Prostate gland (tissue), 2 donors: Measurements from ENCODE around the gene MPST. TPM values are rescaled to one million over a fixed set of nuclear protein-coding genes. Genes with fewer than 3 reads are reported as not detected.

Experiments
- DNase-seq: peaks from one replicate; pipeline ENCODE4 v3.0.0-alpha.2; 2019; ENCODE audit warnings: low spot score
- H3K27ac ChIP-seq, 2 donors: fragments of 200-600 bp; sonication (generic); 2 replicates each; pipeline ENCODE4 v1.5.1; 2017 to 2019
- H3K27me3 ChIP-seq: fragments of 200-600 bp; sonication (generic); replicated peaks from 2 replicates; pipeline ENCODE4 v1.5.1; 2019; ENCODE audit not compliant: insufficient read depth
- H3K36me3 ChIP-seq, 2 donors: fragments of 200-600 bp; sonication (generic); 1 replicate in 1 of 2; 2 replicates in 1 of 2; pipeline versions ENCODE4 v1.5.1 to v1.8.1; 2017 to 2019
- H3K4me1 ChIP-seq: fragments of 200-600 bp; sonication (generic); replicated peaks from 2 replicates; pipeline ENCODE4 v1.5.1; 2019
- H3K4me3 ChIP-seq, 2 donors: fragments of 200-600 bp; sonication (generic); 2 replicates each; pipeline ENCODE4 v1.5.1; 2017 to 2019
- H3K9me3 ChIP-seq: fragments of 200-600 bp; sonication (generic); 2 replicates; pipeline ENCODE4 v1.5.1; 2017
- CTCF ChIP-seq, 4 experiments: fragments of 200-600 bp in 2 of 4; fragments of 450-650 bp in 2 of 4; sonication (generic) in 2 of 4; IDR thresholded peaks; 1 replicate in 3 of 4; 2 replicates in 1 of 4; pipeline ENCODE4 v1.5.1; 2016 to 2019; ENCODE audit warnings: antibody characterized with exemption in 4 of 4, mild to moderate bottlenecking in 2 of 4, moderate library complexity in 2 of 4
- POLR2A ChIP-seq: fragments of 450-650 bp; IDR thresholded peaks from one replicate; pipeline ENCODE4 v1.6.1; 2016; ENCODE audit warnings: antibody characterized with exemption, mild to moderate bottlenecking
- POLR2AphosphoS5 ChIP-seq: sonication (generic); formaldehyde crosslinking; IDR thresholded peaks from one replicate; pipeline ENCODE4 v1.6.1; 2017; ENCODE audit warnings: antibody characterized with exemption
- WGBS: methylation state at CpG from one replicate; pipeline ENCODE4 v1.1.5; 2018; 5-methylcytosine and 5-hydroxymethylcytosine counted together
- intact Hi-C: fragments of 100-400 bp; cut with DNase I; formaldehyde crosslinking; loops from one replicate; pipeline ENCODE4 v1.14.2; 2022
- total RNA-seq, 2 donors: library from RNA; depleted of rRNA; stranded (reverse); fragments of >200 nt; gene quantifications; one replicate each; pipeline ENCODE4 v1.1.0, GENCODE V29; 2016

Gene MPST
- total RNA-seq, 2 donors from 2014 or later, result 136 to 192 TPM

GRCh38 chr22:37010174-37010573, 9.4 kb upstream of the MPST start:
- Histone ChIP-seq H3K27me3 (no peaks in the 10 kb centered on the region), H3K36me3 (no peaks in the 10 kb centered on the region), H3K27ac (no peak overlapping the region), H3K4me1 (no peaks in the 10 kb centered on the region), H3K4me3 (no peak overlapping the region), H3K9me3 (no peaks in the 10 kb centered on the region)
- DNase-seq, result no peak
- TF ChIP-seq CTCF (IDR thresholded peaks at IDR 0.05) (no peak), POLR2A (no peak), POLR2AphosphoS5 (no peak)
- WGBS, result 75% methylated on average over 4 of the region's 4 CpGs
- intact Hi-C loops, result no loop called here

- 89% methylated on average over 20 of the region's 20 CpGs for WGBS
- intact Hi-C loops, result no loop called here
- no peak overlapping the region for H3K27ac ChIP-seq
Observed at GRCh38 chr22:37010976-37011375, 8.6 kb upstream of the MPST start.

GRCh38 chr22:37011472-37011871, 8.1 kb upstream of the MPST start:
- no peak for DNase-seq
- Histone ChIP-seq H3K4me1 (no peaks in the 10 kb centered on the region), H3K27ac (no peak overlapping the region), H3K9me3 (no peaks in the 10 kb centered on the region), H3K27me3 (no peaks in the 10 kb centered on the region), H3K36me3 (no peaks in the 10 kb centered on the region), H3K4me3 (no peak overlapping the region)
- intact Hi-C loops, result no loop called here
- 91% methylated on average over 3 of the region's 3 CpGs for WGBS
- TF ChIP-seq POLR2AphosphoS5, result no peak
- TF ChIP-seq POLR2A, result no peak
- TF ChIP-seq CTCF (IDR thresholded peaks at IDR 0.05), result no peak

More at GRCh38 chr22:37010976-37011375, 8.6 kb upstream of the MPST start:
- H3K27me3 ChIP-seq, result no peaks in the 10 kb centered on the region
- DNase-seq, result no peak
- no peak for TF ChIP-seq CTCF (IDR thresholded peaks at IDR 0.05)
- no peak for TF ChIP-seq POLR2AphosphoS5
- no peak for TF ChIP-seq POLR2A
- no peak overlapping the region for H3K4me3 ChIP-seq
- no peaks in the 10 kb centered on the region for H3K4me1 ChIP-seq
- no peaks in the 10 kb centered on the region for H3K9me3 ChIP-seq
- no peaks in the 10 kb centered on the region for H3K36me3 ChIP-seq

GRCh38 chr22:37012262-37012904, 7.2 kb upstream of the MPST start:
- 76% methylated on average over 9 of the region's 9 CpGs for WGBS
- no peaks in the 10 kb centered on the region for H3K27me3 ChIP-seq
- no peaks in the 10 kb centered on the region for H3K9me3 ChIP-seq
- H3K36me3 ChIP-seq, result no peaks in the 10 kb centered on the region
- no peak overlapping the region for H3K27ac ChIP-seq
- H3K4me1 ChIP-seq, result no peaks in the 10 kb centered on the region
- TF ChIP-seq POLR2A, result no peak
- TF ChIP-seq CTCF (IDR thresholded peaks at IDR 0.05), result no peak
- TF ChIP-seq POLR2AphosphoS5, result no peak
- DNase-seq, result no peak
- intact Hi-C loops, result no loop called here
- no peak overlapping the region for H3K4me3 ChIP-seq

GRCh38 chr22:37012956-37013355, 6.6 kb upstream of the MPST start:
- Histone ChIP-seq H3K4me1 (peaks cover under 1% of the 10 kb centered on the region), H3K36me3 (no peaks in the 10 kb centered on the region), H3K27me3 (no peaks in the 10 kb centered on the region), H3K4me3 (no peak overlapping the region), H3K27ac (no peak overlapping the region), H3K9me3 (no peaks in the 10 kb centered on the region)
- intact Hi-C loops, result no loop called here
- no peak for DNase-seq
- TF ChIP-seq POLR2A (no peak), POLR2AphosphoS5 (no peak), CTCF (IDR thresholded peaks at IDR 0.05) (no peak)
- WGBS, result 79% methylated on average over 10 of the region's 10 CpGs
